T-helper 2 cell (primary cell): ENCODE data around the gene ATG7.
"Not testable (repeated sequence)": the region's sequence is repeated elsewhere in the genome, so short reads cannot be mapped to it uniquely, and the experiment has no call there.

Experiments used
- DNase-seq, 5 experiments: peaks; one replicate each; pipeline versions ENCODE4 v3.0.0 to v3.0.0-alpha.2; 2012 to 2022

Gene ATG7

GRCh38 chr3:11434563-11435096 is 162.4 kb downstream of the ATG7 start:
- DNase-seq: no peak

DNA sequence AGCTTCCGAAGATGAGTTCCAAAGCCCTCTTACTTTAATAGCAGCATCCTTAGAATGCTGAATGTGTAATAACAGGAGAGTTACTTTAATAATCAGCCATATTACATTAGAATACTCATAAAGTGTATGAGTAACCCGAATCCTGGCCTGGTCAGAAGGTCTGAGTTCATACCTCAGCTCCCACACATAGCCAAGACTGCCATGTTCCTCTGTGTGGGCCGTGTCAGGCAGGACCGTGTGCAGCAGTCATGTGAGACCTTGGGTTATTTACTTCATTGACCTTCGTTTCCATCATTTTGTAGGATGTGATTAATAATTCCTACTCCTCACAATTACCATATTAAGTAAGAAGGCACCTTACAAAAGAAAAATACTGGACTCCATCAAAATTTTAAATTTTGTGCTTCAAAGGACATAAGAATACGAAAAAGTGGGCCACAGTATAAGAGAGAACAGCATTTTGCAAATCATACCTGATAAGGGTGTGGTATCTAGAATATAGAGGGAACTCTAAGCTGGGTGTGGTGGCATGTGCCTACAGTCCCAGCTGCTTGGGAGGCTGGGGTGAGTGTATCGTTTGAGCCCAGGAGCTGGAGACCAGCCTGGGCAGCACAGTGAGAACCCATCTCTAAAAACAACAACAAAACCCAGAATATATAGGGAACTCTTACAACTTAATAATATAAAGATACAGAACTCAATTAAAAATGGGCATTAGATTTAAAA is 163.4 kb downstream of the ATG7 start:
- DNase-seq: no peak

- no peak for DNase-seq
Observed at GRCh38 chr3:11436775-11437174, 164.6 kb downstream of the ATG7 start.

DNA sequence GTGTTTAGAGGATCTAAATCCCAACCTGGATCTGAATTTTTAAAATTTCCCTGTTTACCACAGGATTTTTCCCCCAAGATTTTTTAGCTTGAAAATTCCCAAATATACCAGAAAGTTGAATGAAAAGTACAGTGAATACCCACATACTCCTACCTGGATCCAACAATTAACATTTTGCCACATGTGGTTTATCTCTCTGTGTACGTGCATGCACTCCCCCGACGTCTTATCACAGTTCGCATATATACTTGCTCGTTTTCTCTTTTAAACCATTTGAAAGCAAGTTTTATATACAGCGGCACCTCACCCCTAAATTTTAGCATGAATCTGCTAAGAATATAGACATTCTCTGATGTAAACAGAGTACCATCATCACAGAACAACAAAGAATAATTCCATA is 165.3 kb downstream of the ATG7 start:
- no peak for DNase-seq

- DNase-seq: no peak
Observed at GRCh38 chr3:11438646-11439045, 166.4 kb downstream of the ATG7 start.

GRCh38 chr3:11441346-11441745 is 169.1 kb downstream of the ATG7 start:
- not testable (repeated sequence) for DNase-seq

DNA sequence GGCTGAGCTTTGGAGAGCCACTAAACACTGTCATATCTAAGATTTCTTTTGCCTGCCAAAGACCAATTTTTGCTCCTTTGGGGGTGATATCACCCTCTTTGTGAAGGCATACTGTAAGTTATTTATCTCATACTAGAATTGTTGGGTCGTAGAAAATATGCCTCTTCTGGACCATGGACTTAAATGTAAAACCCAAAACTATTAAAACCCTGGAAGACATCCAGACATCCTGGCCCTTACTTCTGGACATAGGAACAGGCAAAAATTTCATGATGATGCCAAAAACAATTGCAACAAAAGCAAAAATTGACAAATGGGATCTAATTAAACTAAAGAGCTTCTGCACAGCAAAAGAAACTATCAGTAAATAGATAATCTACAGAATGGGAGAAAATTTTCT is 172.2 kb downstream of the ATG7 start:
- DNase-seq: no peak

DNA sequence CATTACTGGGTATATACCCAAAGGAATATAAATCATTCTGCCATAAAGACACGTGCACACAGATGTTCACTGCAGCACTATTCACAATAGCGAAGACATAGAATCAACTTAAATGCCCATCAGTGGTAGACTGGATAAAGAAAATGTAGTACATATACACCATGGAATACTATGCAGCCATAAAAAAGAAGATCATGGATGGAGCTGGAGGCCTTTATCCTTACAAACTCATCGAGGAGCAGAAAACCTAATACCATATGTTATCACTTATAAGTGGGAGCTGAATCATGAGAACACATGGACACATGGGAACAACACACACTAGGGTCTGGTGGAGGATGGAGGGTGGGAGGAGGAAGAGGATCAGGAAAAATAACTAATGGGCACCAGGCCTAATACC is 173.0 kb downstream of the ATG7 start:
- DNase-seq: not testable (repeated sequence)

- DNase-seq: no peak
Observed at GRCh38 chr3:11445883-11446282, 173.7 kb downstream of the ATG7 start.

GRCh38 chr3:11447584-11448200 is 175.5 kb downstream of the ATG7 start:
- no peak for DNase-seq

DNA sequence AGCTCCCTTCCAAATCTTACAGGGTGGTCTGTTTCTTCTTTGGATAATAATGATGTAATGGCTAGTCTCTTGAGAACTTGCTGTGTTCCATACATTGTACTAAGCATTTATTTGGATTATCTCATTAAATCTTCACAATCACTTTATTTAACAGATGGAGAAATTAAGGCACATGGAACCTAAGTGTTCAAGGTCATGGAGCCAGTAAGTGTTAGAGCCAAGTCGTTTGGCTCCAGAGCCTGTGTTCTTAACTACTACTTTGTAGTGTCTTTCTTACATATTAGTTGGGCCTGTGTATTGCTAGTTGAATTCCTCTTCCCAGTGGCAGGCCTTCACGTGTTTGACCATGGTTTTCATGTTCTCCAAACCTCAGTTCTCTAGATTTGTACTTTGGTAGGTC is 177.8 kb downstream of the ATG7 start:
- DNase-seq: no peak

DNA sequence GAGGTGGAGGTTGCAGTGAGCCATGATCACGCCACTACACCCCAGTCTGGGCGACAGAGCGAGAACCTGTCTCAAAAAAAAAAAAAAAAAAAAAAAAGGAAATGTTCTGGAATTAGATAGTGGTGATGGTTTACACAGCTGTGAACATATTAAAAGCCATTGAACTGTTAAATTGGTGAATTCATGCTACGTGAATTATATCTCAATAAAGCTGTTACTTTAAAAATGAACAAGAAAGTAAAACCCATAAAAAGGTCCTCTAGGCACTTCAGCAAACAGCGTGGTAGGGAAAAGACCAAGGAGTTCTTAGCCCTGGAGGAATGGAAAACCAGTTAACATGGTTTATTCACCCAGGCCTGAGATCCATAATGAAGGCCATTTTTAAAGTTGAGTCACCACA is 180.1 kb downstream of the ATG7 start:
- DNase-seq: no peak

- no peak for DNase-seq
Observed at GRCh38 chr3:11452885-11453847, 181.0 kb downstream of the ATG7 start.

GRCh38 chr3:11455956-11456355 is 183.8 kb downstream of the ATG7 start:
- DNase-seq: no peak

GRCh38 chr3:11457135-11457534 is 184.9 kb downstream of the ATG7 start:
- no peak for DNase-seq

- no peak for DNase-seq
Observed at GRCh38 chr3:11459186-11459824, 187.1 kb downstream of the ATG7 start.

DNA sequence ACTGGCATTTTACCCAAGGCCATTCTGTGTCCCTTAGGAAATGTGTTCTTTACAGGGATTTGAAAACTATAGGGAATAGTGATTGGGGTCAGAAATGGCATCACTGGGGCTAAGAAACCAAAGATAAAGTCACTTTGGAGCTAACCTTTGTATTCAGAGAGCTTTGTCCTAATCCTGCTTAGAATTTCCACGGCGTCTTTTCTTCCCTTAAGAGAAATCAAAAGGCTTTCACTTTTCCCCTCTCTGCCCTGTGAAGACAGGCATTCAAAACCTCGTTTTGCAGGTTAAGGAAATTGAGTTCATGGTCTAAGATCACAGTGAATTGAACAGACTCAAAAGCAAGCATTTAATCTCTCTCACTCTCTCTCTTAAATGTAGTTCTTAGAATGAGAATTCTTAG is 189.0 kb downstream of the ATG7 start:
- no peak for DNase-seq

DNA sequence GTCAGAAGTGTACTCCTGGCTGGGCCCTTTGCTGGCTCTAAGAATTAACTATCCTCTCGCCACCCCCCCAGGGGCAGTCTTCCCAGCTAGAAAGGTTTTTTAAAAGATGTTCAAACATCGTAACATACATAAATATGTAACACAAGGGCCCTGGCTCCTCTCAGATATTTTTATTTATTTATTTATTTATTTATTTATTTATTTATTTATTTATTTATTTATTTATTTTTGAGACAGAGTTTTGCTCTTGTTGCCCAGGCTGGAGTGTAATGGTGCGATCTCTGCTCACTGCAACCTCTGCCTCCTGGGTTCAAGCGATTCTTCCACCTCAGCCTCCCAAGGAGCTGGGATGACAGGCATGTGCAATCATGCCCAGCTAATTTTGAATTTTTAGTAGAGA is 190.5 kb downstream of the ATG7 start:
- not testable (repeated sequence) for DNase-seq

GRCh38 chr3:11463591-11463990 is 191.4 kb downstream of the ATG7 start:
- no peak for DNase-seq

GRCh38 chr3:11464356-11464755 is 192.2 kb downstream of the ATG7 start:
- DNase-seq: no peak

DNA sequence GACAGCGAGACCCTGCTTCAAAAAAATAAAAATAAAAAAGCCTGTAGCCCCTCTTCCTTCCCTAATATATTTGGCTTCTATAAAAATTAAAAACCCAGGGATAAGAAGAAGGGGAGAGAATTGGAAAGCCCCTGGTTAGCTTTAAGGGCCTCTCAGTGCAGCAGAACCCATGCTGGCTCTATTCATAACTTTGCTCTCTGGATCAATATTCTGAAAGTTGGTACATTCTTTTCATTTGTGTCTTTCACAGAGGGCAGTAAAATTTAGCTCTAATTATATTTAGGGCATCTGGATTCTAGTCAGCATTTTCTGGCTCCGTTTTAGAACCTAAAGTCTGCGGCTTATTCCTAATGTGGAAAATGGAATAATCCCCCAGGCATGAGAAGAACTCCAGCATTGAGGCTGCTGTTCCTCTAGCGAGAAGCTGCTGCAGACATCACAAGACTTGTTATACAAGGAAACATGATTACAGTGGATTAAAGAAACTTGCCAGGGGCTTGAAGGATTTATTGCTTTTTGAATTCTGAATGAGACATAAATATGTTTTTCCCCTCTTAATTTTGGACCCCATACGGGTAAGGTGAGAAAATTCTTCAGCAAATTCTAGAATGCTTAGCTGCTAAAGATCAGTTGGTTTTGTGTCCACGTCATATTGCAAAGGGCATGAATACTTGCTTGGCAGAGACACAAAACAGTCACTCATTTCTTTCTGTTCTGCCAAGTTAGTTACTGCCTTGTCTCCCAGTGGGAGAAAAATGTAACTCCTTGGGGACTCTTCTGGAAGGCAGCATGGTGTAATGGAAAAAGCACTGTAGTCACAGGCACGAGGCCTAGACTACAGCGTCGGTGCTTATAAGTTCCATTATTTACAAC is 193.8 kb downstream of the ATG7 start:
- no peak for DNase-seq

GRCh38 chr3:11467875-11468274 is 195.7 kb downstream of the ATG7 start:
- DNase-seq: no peak
